PFSK-1 (cell line): ENCODE data around the gene PFAS.

Source experiments
- FOXP2 ChIP-seq: optimal IDR thresholded peaks from 2 replicates; pipeline ENCODE3; 2011; ENCODE audit warnings: borderline replicate concordance, control low read depth, inconsistent platforms; ENCODE audit not compliant: insufficient read depth; ENCODE audit errors: extremely low read length, extremely low read depth
- POLR2AphosphoS5 ChIP-seq: IDR thresholded peaks from 2 replicates; pipeline ENCODE4 v1.6.1; 2012; ENCODE audit warnings: low read depth, mild to moderate bottlenecking, control low read depth, low read length, moderate library complexity
- REST ChIP-seq, 2 experiments: IDR thresholded peaks; 2 replicates each; pipeline versions ENCODE4 v1.6.1 to v1.8.0; 2011 to 2012; ENCODE audit warnings: low read depth in 2 of 2, low read length in 2 of 2, control low read depth in 1 of 2, inconsistent platforms in 1 of 2, mild to moderate bottlenecking in 1 of 2, moderate library complexity in 1 of 2; ENCODE audit not compliant: insufficient read depth in 1 of 2
- SIN3A ChIP-seq: IDR thresholded peaks from 2 replicates; pipeline ENCODE4 v1.6.1; 2012; ENCODE audit warnings: mild to moderate bottlenecking, low read length, moderate library complexity, borderline replicate concordance; ENCODE audit not compliant: insufficient read depth
- TAF1 ChIP-seq: IDR thresholded peaks from 2 replicates; pipeline ENCODE4 v1.6.1; 2012; ENCODE audit warnings: low read length, control low read depth, borderline replicate concordance; ENCODE audit not compliant: insufficient read depth

- TF ChIP-seq POLR2AphosphoS5 (no peak), SIN3A (no peak), REST (IDR thresholded peaks at IDR 0.05; ENCODE audit: insufficient read depth in 1 of 2, low read depth in 2 of 2, low read length in 2 of 2) (no peak), TAF1 (no peak), FOXP2 (no peak)
Observed at GRCh38 chr17:8272421-8272820, 23.3 kb downstream of the PFAS start.
